Left cardiac atrium (tissue), 4 donors: Measurements from ENCODE around the gene ABHD12B. TPM values are rescaled to one million over a fixed set of nuclear protein-coding genes. Genes with fewer than 3 reads are reported as not detected.
A peak's percentile ranks its signal among the peaks of the same experiment; 100 is the strongest.

Experiments
- ATAC-seq, 2 donors: fragments of 200-7000 bp; cut with Tn5 transposase; one replicate each; pipeline ENCODE4 v1.9.1; 2020; ENCODE audit warnings: mild to moderate bottlenecking in 2 of 2, moderate library complexity in 2 of 2
- DNase-seq: peaks from one replicate; pipeline ENCODE4 v3.0.0-alpha.2; 2020
- intact Hi-C, 2 donors: fragments of 100-400 bp; cut with DNase I; formaldehyde crosslinking; loops; one replicate each; pipeline versions ENCODE4 v1.14.1 to v1.15.1; 2022 to 2023
- long read RNA-seq: library from polyadenylated mRNA; unstranded; transcript quantifications from one replicate; pipeline ENCODE4 v2.0.0, GENCODE V29; 2021
- total RNA-seq, 2 donors: library from RNA; stranded (reverse); fragmentation: NEBNext Ultra II Directional; extraction: Animal tissue kit (Norgen Biotek cat#: 25700); gene quantifications; one replicate each; pipeline ENCODE4 v1.2.1, GENCODE V29; 2021
- donor health status: DM: no; HTN: yes; CAD: no.
- donor health status: DM: no; HTN: yes; CAD: no; lungs with severe emphysema.
- donor health status: DM: yes; HTN: yes; CAD: no.
- donor health status: Dilated cardiomyopathy.

ABHD12B gene
- under 1 TPM in 1 of 2 donors, not detected in 1; 0.18 TPM for total RNA-seq
- long read RNA-seq, result 0 reads

- peak; percentile 72 to 85 for ATAC-seq
Observed at GRCh38 chr14:50871914-50872732, at the start of gene ABHD12B. TSS of gene ABHD12B (plus strand) at chr14:50872053. CDS start at chr14:50872175, 122 bp downstream.

GRCh38 chr14:50822501-50823042, 49.3 kb upstream of the ABHD12B start:
- intact Hi-C loops, result no loop called here

More at GRCh38 chr14:50871914-50872732, at the start of gene ABHD12B:
- DNase-seq, result peak; percentile 31
- intact Hi-C loops, result no loop called here

GRCh38 chr14:50823051-50823761, 48.6 kb upstream of the ABHD12B start:
- no peak for DNase-seq
- intact Hi-C loops, result no loop called here
- peak in 1 of 2 donors; percentile 52 for ATAC-seq

More at GRCh38 chr14:50822501-50823042, 49.3 kb upstream of the ABHD12B start:
- no peak for DNase-seq
- ATAC-seq, result peak; percentile 12 to 31

- DNase-seq (no peak), ATAC-seq (peak in 1 of 2 donors; percentile 7)
- intact Hi-C loops, result no loop called here
Observed at GRCh38 chr14:50823762-50824636, 47.9 kb upstream of the ABHD12B start.

GRCh38 chr14:50825307-50825706, 46.5 kb upstream of the ABHD12B start:
- no peak for ATAC-seq
- intact Hi-C loops, result no loop called here
- DNase-seq, result no peak

- ATAC-seq, result no peak
- intact Hi-C loops, result no loop called here
Observed at GRCh38 chr14:50826681-50827080, 45.2 kb upstream of the ABHD12B start.

GRCh38 chr14:50828721-50829488, 42.9 kb upstream of the ABHD12B start:
- ATAC-seq (no peak), DNase-seq (no peak)
- intact Hi-C loops, result no loop called here

More at GRCh38 chr14:50826681-50827080, 45.2 kb upstream of the ABHD12B start:
- no peak for DNase-seq

GRCh38 chr14:50829489-50830043, 42.3 kb upstream of the ABHD12B start:
- DNase-seq, result no peak
- ATAC-seq, result peak in 1 of 2 donors; percentile 1
- intact Hi-C loops, result no loop called here

- DNase-seq (peak; percentile 59), ATAC-seq (peak; percentile 73)
- intact Hi-C loops, result no loop called here
Observed at GRCh38 chr14:50830044-50830931, 41.6 kb upstream of the ABHD12B start.

GRCh38 chr14:50830932-50831725, 40.7 kb upstream of the ABHD12B start, which contains the start of gene NIN:
TSS of gene NIN (minus strand) at chr14:50831162. CDS start at chr14:50822056, 9,106 bp downstream.
- intact Hi-C loops, result no loop called here
- ATAC-seq (peak; percentile 96 to 98), DNase-seq (peak; percentile 84)

GRCh38 chr14:50831726-50832168, 40.1 kb upstream of the ABHD12B start:
- intact Hi-C loops, result no loop called here
- no peak for DNase-seq
- peak in 1 of 2 donors; percentile 4 for ATAC-seq

- ATAC-seq (no peak), DNase-seq (no peak)
- intact Hi-C loops, result no loop called here
Observed at GRCh38 chr14:50832935-50833630, 38.8 kb upstream of the ABHD12B start.

- intact Hi-C loops, result no loop called here
- ATAC-seq, result no peak
- DNase-seq, result no peak
Observed at GRCh38 chr14:50834802-50835276, 37.0 kb upstream of the ABHD12B start.

GRCh38 chr14:50835280-50835679, 36.6 kb upstream of the ABHD12B start:
- DNase-seq (no peak), ATAC-seq (no peak)
- intact Hi-C loops, result no loop called here

- ATAC-seq, result no peak
Observed at GRCh38 chr14:50836515-50836914, 35.3 kb upstream of the ABHD12B start.

More at GRCh38 chr14:50836515-50836914, 35.3 kb upstream of the ABHD12B start:
- DNase-seq, result no peak
- intact Hi-C loops, result no loop called here
